ENCODE results near the gene SEC23B. TPM values are rescaled to one million over a fixed set of nuclear protein-coding genes. Genes with fewer than 3 reads are reported as not detected.
A peak's percentile ranks its signal among the peaks of the same experiment; 100 is the strongest.

Gene SEC23B
- polyA plus RNA-seq (77.8 and 83.5 TPM in 2 replicates), polyA minus RNA-seq (91.8 and 96.0 TPM in 2 replicates)

GRCh38 chr20:18507218-18508191 lies at the start of gene SEC23B:
SEC23B (plus strand) TSS chr20:18507940; CDS start chr20:18510836, 2,896 bp downstream.
- Histone ChIP-seq H2AFZ (ENCODE audit: low read depth, low read length) (peak within 1 kb of the TSS; percentile 62), H3K9me3 (ENCODE audit: low read length) (no peaks in the 10 kb centered on the region), H3K4me3 (ENCODE audit: low read length) (peak within 1 kb of the TSS; percentile 92), H3K9ac (ENCODE audit: low read length) (peak within 1 kb of the TSS; percentile 95), H3K4me2 (ENCODE audit: low read length) (peak within 1 kb of the TSS; percentile 100), H3K79me2 (replicated peaks; ENCODE audit: insufficient read depth, low read length) (peaks cover 14% of the 10 kb centered on the region), H3K36me3 (ENCODE audit: insufficient read depth, low read length) (no peaks in the 10 kb centered on the region), H3F3A (ENCODE audit: insufficient read depth, low read length, poor library complexity, severe bottlenecking) (no peaks in the 10 kb centered on the region), H4K20me1 (ENCODE audit: insufficient read depth) (no peaks in the 10 kb centered on the region), H3K27ac (ENCODE audit: low read length) (peak within 1 kb of the TSS; percentile 99), H3K9me2 (ENCODE audit: insufficient read depth, low read length) (no peaks in the 10 kb centered on the region), H3K27me3 (ENCODE audit: insufficient read depth, low read depth, low read length) (no peaks in the 10 kb centered on the region)
- TF ChIP-seq REST (IDR thresholded peaks at IDR 0.05; ENCODE audit: borderline replicate concordance): peak; percentile 88
- peak; percentile 87 for TF ChIP-seq MXI1 (conservative IDR thresholded peaks at IDR 0.05; ENCODE audit: poor library complexity, severe bottlenecking)
- peak; percentile 88 for TF ChIP-seq EP300 (conservative IDR thresholded peaks at IDR 0.05; ENCODE audit: poor library complexity, severe bottlenecking)
- peak; percentile 90 for TF ChIP-seq TAF1 (IDR thresholded peaks at IDR 0.05; ENCODE audit: low read depth)
- TF ChIP-seq SMC3 (conservative IDR thresholded peaks at IDR 0.05; ENCODE audit: poor library complexity): peak; percentile 34
- TF ChIP-seq CTCF (IDR thresholded peaks at IDR 0.05; ENCODE audit: poor library complexity, severe bottlenecking): no peak
- TF ChIP-seq POLR2AphosphoS5 (IDR thresholded peaks at IDR 0.05): peak; percentile 84
- no peak for TF ChIP-seq EZH2 (IDR thresholded peaks at IDR 0.05; ENCODE audit: borderline replicate concordance, insufficient read depth, low read length, poor library complexity, severe bottlenecking)
- TF ChIP-seq RAD21 (conservative IDR thresholded peaks at IDR 0.05): peak; percentile 30

- H3F3A ChIP-seq (ENCODE audit: insufficient read depth, low read length, poor library complexity, severe bottlenecking): no peaks in the 10 kb centered on the region
- H3K4me2 ChIP-seq (ENCODE audit: low read length): peak overlapping the region; percentile 63
- H4K20me1 ChIP-seq (ENCODE audit: insufficient read depth): no peaks in the 10 kb centered on the region
- H3K27me3 ChIP-seq (ENCODE audit: insufficient read depth, low read depth, low read length): no peaks in the 10 kb centered on the region
- no peak overlapping the region for H3K9ac ChIP-seq (ENCODE audit: low read length)
- no peak overlapping the region for H2AFZ ChIP-seq (ENCODE audit: low read depth, low read length)
- H3K36me3 ChIP-seq (ENCODE audit: insufficient read depth, low read length): no peaks in the 10 kb centered on the region
- TF ChIP-seq REST (IDR thresholded peaks at IDR 0.05; ENCODE audit: borderline replicate concordance) (no peak), EZH2 (IDR thresholded peaks at IDR 0.05; ENCODE audit: borderline replicate concordance, insufficient read depth, low read length, poor library complexity, severe bottlenecking) (no peak), RAD21 (conservative IDR thresholded peaks at IDR 0.05) (no peak), TAF1 (IDR thresholded peaks at IDR 0.05; ENCODE audit: low read depth) (no peak), EP300 (conservative IDR thresholded peaks at IDR 0.05; ENCODE audit: poor library complexity, severe bottlenecking) (no peak), SMC3 (conservative IDR thresholded peaks at IDR 0.05; ENCODE audit: poor library complexity) (no peak), MXI1 (conservative IDR thresholded peaks at IDR 0.05; ENCODE audit: poor library complexity, severe bottlenecking) (no peak), CTCF (IDR thresholded peaks at IDR 0.05; ENCODE audit: poor library complexity, severe bottlenecking) (no peak), POLR2AphosphoS5 (IDR thresholded peaks at IDR 0.05) (no peak)
- peak overlapping the region; percentile 84 for H3K4me3 ChIP-seq (ENCODE audit: low read length)
- H3K79me2 ChIP-seq (replicated peaks; ENCODE audit: insufficient read depth, low read length): peaks cover 16% of the 10 kb centered on the region
- H3K27ac ChIP-seq (ENCODE audit: low read length): no peak overlapping the region
- H3K9me3 ChIP-seq (ENCODE audit: low read length): no peaks in the 10 kb centered on the region
- no peaks in the 10 kb centered on the region for H3K9me2 ChIP-seq (ENCODE audit: insufficient read depth, low read length)
Measured at GRCh38 chr20:18465536-18466200, 42.1 kb upstream of the SEC23B start.

Data from neural cell (in vitro differentiated cells).